GM12891 (cell line): ENCODE results near the gene TMEM156.

ENCODE experiments used
- PAX5 ChIP-seq: IDR thresholded peaks from 2 replicates; pipeline ENCODE4 v1.6.1; 2011; ENCODE audit warnings: low read length, moderate library complexity, mild to moderate bottlenecking; ENCODE audit not compliant: insufficient read depth, severe bottlenecking
- POLR2A ChIP-seq: IDR thresholded peaks from 2 replicates; pipeline ENCODE4 v1.6.1; 2011; ENCODE audit warnings: low read depth, low read length, control low read depth
- POLR2AphosphoS5 ChIP-seq: IDR thresholded peaks from 2 replicates; pipeline ENCODE4 v1.6.1; 2011; ENCODE audit warnings: low read depth, low read length, control low read depth
- POU2F2 ChIP-seq: IDR thresholded peaks from 2 replicates; pipeline ENCODE4 v1.6.1; 2011; ENCODE audit warnings: low read depth, mild to moderate bottlenecking, control low read depth, low read length, moderate library complexity
- SPI1 ChIP-seq: IDR thresholded peaks from 2 replicates; pipeline ENCODE4 v1.6.1; 2011; ENCODE audit warnings: low read depth, low read length, control low read depth
- TAF1 ChIP-seq: IDR thresholded peaks from 2 replicates; pipeline ENCODE4 v1.6.1; 2011; ENCODE audit warnings: low read depth, low read length, control low read depth

DNA sequence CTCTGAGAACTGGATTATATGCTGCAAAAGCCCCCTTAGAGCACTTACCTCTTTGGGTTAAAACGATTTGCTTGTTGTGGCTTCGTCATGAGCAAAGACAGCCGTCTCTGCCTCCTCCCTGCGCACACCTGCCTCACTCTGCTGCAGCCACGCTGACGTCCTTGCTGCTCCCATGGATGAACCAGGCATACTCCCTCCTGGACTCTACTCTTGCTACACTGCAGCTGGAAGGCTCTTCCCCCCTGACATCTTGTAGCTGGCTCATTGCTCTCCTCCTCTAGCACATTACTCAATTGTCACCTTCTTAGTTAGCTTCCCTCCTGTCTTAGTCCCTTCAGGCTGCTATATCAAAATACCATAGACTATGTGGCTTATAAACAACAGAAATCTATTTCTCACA lies 105.3 kb downstream of the TMEM156 start:
- TF ChIP-seq SPI1 (no peak), TAF1 (no peak), POLR2A (no peak), POLR2AphosphoS5 (no peak), PAX5 (no peak), POU2F2 (no peak)
